NCI-H128 (cell line): Measurements from ENCODE around the gene FBXW5.
A peak's percentile ranks its signal among the peaks of the same experiment; 100 is the strongest.

ENCODE experiments used
- DNase-seq: peaks from one replicate; lab custom pipeline; 2025; ENCODE audit not compliant: unreplicated experiment; lab: John Stamatoyannopoulos, UW

The FBXW5 gene

DNA sequence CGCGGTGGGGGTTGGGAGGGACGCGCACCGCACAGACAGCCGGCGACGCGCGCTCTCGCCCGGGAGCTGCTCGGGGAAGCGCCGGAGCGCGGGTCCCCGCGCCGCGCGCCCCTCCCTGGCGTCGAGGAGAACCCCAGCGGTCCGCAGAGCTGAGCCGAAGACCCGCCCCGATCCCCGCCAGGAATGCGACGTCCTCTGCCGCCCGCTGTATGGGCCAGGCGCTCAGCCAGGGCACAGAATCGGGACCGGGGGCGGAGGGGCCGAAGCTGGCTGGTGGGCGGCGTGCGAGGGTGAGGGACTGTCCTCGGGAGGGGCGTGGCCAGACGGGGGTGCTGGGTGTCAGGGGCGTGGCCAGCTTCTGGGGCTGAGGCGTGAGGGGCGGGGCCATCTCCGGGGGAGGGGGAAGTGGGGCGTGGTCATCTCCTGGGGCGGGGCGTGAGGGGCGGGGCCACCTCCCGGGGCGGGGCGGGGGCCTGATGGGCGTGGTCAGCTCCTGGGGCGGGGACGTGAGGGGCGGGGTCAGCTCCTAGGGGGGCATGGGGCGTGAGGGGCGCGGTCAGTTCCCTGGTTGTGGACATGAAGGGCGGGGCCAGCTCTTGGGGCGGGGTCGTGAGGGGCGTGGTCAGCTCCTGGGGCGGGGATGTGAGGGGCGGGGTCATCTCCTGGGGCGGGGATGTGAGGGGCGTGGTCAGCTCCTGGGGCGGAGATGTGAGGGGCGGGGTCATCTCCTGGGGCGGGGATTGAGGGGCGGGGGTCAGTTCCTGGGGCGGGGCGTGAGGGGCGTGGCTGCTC lies 33.7 kb upstream of the FBXW5 start:
- DNase-seq = peak; percentile 15

DNA sequence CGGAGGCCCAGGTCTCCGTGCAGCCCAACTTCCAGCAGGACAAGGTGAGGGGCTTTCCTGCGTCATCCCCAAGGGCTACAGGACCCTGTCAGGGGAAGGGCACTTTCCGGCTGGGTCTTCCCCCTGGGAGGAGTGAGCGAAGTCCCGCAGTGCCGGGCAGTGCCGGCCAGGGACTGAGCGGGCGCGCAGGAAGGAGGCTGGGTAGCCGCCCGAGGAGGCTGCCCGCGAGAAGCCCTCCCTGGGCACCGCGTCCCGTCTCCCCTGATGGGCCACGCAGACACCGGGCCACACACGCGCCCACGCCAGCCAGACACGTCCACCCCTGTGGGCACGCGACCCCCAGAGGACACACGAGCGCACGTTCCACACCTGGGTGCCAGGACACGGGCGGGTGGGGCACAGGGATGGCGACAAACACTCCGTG lies 33.1 kb upstream of the FBXW5 start:
- no peak for DNase-seq

DNA sequence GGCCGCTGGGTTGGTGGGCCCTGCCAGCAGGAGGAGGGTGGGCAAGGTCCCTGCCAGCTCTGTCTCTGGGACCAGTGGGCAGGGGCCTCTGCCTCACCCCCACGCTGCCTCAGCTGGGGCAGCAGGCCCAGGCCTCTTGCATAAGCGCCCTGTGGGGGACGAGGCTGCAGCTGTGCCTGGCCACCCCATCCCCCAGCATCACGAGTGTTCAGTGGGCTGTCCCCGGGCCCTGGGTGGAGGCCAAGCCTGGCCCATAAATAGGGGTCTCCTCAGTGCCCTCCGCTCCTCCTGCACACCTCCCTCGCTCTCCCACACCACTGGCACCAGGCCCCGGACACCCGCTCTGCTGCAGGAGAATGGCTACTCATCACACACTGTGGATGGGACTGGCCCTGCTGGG lies 32.7 kb upstream of the FBXW5 start, which contains the start of gene PTGDS:
PTGDS (plus strand) TSS at position 282 of the 400 bp plus-strand sequence; CDS start at position 357, 75 bp downstream.
- no peak for DNase-seq

DNA sequence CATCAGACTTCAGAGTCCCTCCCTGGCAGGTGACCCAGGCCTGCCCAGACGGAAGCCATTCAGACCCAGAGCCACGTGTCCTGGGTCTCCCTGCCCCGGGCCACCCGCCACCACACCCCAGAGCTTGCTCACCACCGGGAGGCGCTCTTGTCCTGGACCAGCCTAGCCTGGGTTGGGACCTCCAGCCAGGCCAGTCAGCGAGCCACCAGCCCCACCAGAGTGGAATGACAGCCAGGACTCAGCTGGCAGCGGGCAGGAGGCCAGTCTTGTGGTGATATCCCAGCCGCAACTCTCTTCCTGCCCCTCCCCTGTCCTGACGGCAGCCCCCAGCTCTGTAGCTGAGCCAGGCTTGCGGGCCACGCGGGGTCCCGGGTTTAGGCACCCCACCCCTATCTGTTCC lies 31.1 kb upstream of the FBXW5 start:
- DNase-seq = no peak

DNA sequence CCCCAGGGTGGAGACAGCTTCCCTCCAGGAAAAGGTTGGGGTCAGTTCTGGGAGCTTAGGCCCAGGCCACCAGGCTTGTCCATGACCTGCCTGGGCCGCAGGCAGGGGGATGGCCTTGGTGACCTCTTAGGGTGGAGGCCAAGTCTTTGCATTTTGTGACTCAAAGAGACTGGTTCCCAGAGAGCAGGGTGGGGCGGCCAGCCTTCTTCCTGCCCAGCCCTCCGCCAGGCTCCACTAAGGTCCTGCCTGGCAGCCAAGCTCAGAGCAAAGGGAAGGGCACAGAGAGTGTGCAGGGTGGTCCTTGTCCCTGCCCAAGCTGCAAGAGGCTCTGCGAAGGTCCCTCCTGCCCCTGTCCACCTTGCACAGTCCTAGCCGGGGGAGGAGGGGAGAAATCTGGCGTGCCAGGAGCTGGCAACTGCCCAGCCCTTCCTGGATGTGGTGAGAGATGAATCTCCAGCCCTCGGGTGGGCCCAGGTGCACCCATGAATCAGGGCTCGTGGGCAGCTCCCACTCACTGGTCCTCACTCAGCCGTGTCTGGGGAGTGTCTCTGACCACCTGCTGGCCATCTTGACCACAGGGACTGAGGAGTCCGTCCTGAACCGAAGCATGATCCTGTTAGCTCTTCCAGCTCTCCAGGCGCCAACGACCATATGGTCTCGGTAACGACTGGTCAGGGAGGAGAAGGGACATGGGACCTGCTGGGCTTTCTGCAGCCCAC lies 30.4 kb upstream of the FBXW5 start:
- no peak for DNase-seq

DNA sequence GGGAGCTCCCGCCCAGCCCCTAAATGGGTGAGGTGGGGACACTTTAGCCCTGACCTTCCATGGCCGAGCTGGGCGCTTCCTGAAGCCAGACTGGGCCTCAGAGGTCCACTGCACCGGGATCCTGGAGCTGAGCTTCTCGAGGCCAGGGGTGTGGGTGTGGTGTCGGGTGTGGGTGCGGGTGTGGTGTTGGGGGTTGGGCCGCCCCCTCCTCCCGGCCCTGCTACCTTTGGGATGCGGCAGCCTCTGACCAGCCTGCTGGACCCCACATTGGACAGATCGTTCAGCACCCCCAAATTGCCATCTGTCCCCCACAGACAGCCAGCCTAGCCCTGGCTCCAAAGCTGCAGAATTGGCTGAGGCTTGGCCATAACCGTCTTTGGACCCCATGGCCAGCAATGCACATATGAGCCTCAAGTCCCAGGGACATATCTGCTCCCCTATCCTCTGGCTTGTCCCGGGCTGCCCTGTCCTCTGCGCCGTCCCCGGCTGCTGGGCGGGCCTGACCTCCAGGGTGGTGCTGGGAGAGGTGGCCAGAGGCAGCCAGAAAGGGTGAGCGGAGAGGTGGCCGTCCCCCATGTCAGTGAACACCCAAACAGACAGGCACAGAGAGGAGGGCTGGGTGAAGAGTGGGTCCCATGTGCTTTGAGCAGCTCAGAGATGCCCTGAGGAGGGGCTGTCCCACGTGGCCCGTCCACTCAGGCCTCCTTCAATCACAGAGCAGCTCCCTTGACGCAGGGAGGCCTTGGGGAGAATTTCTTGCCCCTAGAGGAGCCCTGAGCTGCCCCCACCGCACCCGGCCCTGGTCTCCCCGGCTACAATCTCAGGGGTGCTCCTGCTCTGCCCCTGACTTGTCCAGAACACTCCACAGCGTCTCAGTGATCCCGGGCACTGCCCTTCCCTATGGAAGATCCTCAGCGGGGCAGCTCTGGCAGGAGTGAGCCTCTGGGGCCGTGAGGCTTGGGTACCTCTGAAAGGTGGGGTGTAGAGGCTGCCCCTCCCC lies 29.4 kb upstream of the FBXW5 start:
- DNase-seq = no peak

DNA sequence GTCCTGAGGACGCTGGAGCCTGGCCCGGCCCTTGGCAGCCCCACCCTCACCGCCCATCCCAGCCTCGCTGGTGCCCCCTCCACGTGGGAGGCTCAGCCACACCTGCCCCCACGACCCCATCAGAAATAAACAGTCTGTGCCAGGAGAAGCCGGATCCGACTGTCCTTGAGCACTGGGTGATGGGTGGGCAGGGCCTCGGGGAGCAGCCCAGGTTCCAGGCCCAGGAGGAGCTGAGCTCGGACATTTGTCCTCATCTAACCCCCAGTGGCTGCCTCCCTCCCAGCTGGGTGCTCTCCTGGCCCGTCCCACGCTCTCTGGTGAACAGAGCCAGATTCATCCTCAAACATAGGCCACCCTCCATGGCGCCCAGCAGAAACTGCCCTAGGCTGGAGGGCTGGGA lies 28.2 kb upstream of the FBXW5 start:
- no peak for DNase-seq

DNA sequence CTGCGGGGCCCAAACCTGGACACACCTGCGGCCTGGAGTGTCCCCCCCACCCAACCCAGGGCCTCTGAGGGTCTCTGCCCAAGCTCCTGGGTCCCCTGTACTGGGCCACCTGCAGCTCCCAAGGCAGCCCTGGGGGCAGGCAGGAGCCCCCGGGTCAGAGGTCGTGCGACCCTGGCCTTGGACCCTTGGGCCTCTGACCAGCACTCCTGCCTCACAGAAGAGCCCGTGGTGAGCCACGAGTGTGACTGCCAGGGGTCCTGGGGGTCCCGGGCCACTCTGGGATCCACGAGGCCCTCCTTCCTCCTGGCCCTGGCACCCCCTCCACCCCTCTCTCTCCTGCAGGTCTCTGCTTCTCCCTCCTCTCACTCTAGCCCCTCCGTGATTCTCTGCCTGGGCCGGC lies 27.8 kb upstream of the FBXW5 start:
- DNase-seq = no peak

DNA sequence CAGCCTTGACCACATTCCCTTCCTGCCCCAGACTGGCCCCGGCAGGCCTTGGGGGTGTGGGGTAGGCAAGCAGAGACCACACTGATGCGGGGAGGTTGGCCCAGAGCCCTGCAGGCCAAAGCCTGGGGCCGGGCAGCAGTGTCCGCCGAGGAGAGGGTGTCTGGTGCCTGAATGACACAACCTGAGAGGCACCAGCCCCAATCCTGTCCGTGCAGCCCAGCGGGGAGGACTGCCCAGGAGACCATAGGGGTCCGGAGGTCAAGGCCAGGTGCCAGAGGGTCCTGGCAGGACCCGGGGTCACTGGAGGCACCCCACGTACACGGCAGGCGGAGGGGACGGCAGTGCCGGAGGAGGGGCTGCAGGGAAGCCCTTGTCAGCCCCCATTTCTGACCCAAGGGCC lies 27.2 kb upstream of the FBXW5 start:
- DNase-seq = no peak

DNA sequence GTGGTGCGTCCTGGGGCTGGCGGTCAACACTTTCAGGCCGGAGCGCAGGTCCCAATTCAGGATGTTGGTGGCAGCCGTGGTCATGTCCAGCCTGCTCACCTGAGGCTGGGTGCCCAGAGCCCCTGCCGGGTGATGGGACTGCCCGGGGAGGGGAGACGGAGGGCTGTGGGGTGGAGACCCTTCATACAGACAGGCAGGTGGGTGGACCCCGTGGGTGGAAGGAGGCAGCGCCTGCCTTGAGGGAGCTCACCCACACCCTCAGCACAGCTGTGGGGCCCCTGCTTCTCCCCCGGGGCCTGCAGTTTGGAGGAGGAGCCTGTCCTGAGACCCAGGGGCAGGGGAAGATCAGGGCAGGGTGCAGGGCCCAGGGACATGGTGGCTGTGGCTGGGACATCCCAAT lies 25.8 kb upstream of the FBXW5 start:
- DNase-seq = no peak

DNA sequence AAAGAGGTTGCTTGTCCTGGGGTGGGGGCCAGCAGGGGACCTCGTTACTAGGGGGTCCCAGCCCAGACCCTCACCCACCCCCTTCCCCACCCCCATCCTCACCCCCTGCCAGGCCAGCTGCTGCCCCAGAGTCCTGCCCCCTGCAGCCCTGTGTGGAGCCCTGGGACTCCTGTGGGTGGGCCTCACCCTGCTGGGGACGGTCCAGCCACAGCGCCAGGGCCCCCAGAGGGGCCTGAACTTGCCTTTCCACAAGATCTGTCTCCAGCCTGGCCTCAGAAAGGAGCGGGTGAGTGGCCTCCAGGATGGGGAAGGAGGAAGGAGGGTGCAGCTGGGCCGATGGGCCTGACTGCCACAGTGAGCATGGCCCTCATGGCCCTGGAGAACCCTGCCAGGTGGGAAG lies 25.2 kb upstream of the FBXW5 start:
- DNase-seq = no peak

DNA sequence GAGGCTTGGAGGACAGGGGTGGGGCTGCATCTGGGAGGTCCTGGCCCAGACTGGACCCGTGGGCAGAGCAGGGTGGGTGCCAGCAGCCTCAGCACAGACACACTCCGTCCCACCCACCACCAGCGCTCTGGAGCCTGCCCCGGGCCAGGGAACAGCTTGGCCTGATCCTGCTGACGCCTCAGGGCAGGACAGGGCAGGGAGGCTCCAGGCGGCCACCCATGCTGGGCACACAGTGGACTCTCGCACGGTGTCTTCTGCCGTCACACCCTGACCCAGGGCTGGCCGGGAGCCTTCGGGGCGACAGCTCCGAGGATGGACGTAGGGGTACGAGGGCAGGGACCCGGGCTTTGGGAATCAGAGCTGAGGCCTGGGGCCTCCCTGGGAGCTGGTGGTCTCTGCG lies 24.6 kb upstream of the FBXW5 start:
- no peak for DNase-seq

DNA sequence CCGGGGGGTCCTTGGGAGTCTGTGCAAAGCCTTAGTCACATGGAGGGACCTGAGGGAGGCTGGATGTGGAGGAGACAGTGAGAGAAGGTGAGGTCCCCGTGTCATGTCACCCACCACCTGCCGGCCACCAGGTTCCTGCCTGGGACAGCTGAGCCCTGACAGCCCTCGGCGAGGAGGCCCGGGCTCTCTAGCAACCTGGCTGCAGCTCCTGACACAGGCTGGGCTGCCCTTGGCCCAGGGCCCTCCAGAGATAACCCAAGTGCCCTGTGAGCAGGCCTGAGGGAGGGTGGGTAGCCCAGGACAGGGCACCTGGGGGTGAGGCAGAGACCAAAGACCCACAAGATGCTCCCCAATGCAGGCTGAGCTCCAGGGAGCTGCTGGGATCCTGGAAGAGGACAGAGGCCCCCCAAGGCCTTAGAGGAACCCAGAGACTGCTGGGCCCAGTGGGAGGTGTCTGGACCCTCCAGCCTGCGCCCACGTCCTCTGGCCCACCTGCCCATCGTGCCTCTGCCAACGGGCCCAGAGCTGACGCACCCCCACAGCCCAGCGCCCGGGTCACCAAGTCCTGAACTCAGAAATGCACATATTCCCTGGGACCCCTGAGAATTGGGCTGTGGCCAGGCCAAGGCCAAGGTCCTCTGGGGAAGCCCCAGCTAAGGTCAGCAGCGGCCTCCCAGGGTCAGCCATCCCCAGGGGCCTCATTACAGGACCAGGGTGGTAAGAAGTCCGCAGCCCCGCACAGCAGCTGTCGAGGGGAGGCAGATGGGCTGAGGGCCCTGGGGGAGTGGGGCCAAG lies 24.0 kb upstream of the FBXW5 start:
- no peak for DNase-seq

DNA sequence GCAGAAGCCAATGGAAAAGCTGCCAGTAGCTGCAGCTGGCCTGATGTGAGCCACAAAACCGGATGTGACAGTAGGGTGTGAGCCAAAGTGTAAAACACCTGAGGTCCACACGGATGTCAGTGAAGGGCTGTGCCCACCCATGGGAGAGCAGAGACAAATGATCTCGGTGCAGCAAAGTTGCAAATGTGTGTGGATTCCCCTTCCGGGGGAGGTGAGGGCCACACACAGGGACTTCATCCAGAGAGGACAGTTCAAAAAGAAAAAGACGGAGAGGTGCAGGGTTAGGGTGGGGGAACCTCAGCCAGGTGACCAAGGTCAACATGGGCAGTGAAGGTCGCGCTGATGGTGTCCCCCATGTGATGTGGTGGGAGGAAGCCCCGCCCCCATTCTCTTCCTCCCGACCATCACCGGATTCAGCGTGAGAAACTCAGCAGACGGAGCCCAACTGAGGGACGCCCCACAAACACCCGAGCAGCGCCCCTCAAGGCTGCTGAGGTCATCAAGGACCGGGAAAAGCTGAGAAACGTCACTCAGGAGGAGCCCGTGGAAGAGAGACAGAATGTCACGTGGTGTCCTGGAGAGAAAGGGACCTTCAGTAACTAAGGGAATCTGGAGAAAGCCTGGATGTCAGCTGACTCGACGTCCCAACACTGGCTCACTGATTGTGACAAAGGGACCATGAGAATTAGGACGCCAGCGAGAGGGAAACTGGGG lies 21.4 kb upstream of the FBXW5 start:
- no peak for DNase-seq

DNA sequence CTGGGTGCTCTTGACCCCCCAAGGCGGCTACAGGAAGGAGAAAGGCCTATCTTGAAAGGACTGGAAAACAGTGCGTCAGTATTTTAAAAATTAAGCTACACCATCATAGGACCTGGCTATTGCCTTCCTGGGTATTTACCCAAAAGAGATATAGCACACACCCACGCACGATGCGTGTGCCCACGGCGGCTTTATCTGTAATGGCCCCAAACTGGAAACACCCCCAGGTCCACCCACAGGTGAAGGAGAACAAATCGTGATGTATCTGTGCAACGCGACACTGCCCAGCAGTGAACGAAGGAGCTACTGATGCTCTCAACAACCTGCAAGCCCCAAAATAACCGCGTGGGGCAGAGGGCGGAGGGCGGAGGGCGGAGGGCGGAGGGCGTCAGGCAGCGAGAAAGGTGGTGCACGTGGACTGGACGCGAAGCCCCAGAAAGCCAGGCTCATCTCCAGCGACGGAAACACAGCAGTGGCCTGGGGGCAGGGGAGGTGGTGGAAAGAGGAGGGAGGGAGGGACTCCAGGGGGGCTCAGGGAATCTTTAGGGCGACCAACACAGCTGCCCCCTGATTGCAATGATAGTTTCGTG lies 20.4 kb upstream of the FBXW5 start:
- DNase-seq = no peak

DNA sequence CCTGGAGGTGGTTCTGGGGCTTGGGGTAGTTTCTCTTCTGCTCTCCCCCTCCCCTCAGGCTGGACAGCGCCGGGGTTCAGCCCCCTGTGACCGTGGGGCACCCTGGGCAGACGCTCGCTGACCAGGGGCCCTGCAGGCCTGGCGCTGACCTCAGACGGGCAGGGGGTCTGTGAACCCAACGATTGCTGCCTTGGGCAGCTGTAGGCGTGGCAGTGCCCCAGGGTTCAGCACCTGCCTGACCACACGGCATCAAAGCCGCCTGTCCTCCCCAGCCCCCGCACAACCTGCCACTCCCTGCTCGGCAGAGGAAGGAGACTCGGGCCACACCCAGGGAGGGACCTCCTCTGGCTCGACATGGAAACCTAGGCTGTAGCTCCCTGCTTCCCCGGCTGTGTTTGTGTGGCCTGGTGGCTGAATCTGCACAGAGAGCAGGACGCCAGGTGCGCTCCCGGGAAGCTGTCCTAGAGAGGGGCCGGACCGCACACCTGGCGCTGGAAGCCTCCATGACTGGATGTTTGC lies 19.7 kb upstream of the FBXW5 start:
- no peak for DNase-seq

DNA sequence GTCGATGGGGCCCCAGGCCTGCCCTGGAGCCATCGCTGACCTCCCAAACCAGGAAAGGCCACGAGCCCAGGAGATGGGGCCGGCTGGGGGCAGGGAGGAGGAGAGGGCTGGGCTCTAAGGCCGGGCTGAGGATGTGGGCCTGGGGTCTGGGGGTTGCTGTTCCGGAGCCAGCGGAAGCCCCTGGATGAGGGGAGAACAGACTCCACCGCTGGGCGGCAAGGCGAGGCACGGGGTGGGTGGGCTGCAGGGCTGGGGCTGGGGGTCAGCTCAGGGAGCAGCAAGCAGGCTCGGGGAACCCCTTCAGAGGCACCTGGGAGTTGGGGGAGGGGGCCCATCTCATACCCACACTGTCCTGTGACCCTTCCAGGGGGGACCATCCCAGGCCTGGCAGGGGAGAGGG lies 19.2 kb upstream of the FBXW5 start:
- no peak for DNase-seq

DNA sequence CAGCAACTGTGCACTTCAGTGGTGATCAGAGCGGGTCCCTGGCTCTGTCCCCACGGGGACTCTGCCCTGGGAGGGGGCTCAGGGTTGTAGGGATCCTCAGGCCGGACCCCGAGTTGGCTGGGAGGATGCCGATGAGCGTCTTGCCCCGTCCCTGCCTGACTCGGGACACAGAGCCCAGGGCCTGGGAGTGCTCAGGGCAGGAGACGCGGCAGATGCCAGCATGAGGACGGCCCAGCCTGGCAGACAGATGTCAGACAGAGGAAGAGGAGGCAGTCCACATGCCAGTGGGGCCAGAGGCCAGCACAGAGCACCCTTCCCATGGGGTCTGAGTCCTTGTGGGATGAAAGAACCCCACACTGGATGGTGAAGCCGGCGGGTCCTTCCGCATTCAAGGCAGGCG lies 18.8 kb upstream of the FBXW5 start:
- no peak for DNase-seq

DNA sequence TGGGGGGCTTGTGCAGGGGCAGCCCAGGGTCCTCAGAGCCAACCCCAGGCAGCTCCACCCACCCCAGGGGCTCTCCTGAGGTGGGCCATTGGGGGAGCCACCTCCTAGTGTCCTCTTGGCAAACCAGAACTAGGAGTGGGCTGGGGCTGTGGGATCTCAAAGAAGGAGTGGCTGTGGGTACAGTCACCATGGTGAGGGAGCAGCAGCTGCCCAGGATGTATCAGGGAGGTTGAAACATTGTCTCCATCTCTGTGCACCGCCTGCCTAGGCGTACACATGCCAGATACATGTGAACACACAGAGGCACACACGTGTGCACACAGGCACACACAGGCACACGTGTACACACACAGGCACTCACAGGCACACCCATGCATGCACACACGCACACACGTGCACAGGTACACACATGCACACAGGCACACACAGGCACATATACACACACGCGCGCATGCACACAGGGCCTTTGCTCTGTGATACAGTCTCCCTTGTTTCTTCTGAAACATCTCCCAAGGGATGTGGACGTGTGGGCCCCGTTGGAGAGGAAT lies 18.2 kb upstream of the FBXW5 start:
- no peak for DNase-seq
